ENCODE data around the gene GOLM1.
"Not testable (repeated sequence)": the region's sequence is repeated elsewhere in the genome, so short reads cannot be mapped to it uniquely, and the experiment has no call there.

The GOLM1 gene, protein sequence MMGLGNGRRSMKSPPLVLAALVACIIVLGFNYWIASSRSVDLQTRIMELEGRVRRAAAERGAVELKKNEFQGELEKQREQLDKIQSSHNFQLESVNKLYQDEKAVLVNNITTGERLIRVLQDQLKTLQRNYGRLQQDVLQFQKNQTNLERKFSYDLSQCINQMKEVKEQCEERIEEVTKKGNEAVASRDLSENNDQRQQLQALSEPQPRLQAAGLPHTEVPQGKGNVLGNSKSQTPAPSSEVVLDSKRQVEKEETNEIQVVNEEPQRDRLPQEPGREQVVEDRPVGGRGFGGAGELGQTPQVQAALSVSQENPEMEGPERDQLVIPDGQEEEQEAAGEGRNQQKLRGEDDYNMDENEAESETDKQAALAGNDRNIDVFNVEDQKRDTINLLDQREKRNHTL

DNA sequence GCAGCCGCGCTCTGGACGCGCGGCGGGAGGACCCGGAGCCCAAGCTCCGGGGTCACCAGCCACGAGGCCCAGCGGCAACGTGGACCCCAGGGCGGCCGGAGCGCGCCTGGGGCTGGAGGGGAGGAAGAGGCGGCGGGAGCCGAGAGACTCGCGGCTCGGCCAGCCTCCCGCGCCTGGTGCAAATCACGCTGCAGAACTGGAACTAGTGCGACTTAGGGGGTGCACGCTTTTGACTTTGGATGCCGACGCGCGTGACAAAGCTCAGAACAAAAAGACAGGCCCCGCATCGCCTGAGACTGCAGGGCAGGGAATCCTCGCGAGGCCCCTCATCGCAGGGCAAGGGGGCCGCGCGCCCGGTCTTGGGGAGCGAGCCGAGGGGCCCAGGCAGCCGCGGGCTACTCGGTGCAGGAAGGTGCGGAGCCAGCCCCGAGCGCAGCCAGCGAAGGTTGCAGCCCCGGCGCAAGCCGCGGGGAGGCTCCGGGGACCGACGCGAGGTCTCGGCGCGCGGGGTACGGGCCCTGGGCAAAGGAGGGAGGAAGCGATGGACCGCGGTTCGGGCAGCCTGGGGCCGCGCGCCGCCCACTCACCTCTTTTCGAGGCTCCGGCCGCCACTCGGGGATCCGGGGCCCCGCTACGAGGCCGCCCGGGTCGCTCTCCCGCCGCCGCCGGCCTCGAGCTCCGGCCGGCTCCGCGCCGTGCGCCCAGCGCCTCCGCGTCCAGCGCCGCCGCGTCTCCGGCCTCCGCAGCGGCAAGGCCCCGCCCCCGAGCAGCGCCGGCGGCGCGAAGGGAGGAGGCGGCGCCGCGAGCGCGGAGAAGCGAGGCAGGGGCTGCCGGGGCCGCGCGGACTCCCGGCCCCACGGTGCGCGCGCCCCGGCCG, at the start of gene GOLM1:
TSS of gene GOLM1 (minus strand) at position 735 of the 877 bp plus-strand sequence. CDS start 20,238 bp downstream, outside the sequence.
- peak; percentile 44 for DNase-seq

DNA sequence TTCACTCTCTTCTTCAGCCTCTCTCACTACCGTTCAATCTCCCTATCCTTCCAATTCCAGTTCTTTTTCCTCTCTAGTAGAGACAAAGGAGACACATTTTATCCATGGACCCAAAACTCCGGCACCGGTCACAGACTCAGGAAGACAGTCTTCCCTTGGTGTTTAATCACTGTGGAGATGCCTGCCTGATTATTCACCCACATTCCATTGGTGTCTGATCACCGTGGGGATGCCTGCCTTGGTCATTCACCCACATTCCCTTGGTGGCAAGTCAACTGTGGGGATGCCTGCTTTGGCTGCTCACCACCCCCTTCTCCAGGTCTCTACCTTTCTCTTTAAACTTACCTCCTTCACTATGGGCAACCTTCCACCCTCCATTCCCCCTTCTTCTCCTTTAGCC, 47.3 kb upstream of the GOLM1 start:
- DNase-seq = not testable (repeated sequence)

DNA sequence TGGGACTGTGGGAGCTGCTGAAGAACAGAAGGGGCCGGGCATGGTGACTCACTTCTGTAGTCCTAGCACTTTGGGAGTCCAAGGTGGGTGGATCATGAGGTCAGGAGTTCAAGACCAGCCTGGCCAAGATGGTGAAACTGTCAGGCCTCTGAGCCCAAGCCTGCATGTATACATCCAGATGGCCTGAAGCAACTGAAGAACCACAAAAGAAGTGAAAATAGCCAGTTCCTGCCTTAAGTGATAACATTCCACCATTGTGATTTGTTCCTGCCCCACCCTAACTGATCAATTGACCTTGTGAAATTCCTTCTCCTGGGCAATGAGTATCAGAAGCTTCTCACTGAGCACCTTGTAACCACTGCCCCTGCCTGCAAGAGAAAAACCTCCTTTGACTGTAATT, 46.6 kb upstream of the GOLM1 start:
- DNase-seq = not testable (repeated sequence)

DNA sequence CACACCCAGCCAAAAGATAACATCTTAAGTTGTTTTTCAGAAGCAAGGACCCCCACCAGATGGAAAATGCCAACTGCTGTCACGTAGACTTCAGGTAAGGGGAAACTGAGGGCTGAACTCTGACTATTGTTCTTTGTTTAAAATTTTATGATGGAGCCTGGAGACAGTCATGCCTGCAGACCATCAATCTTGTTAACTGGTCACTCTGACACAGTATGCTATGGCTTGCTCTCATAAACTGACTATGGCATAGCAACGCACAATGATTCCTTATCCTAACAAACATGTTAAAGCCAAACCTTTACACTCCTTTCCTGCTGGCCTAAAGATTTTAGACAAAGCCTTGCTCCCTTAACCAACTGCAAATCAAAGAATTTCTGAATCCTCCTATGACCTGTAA, 43.6 kb upstream of the GOLM1 start:
- DNase-seq = no peak

DNA sequence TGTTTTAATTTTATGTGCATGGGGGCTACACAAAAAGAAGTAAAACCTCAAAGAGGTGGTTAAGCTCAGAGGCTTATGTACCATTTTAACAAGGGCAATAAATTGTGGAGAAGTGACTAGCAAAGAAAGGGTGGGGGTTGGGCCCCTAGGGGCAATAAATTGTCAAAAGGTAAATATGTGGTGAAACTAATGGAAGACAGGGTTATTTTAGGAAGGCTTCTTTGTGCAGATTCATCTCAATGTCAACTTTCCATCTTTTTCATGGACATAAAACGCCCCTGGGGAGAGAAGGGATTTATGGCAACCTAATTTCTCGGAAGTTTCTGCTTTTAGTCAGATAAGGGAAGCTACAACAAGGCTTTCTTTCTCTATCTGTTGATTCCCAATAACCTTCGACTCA, 42.5 kb upstream of the GOLM1 start:
- no peak for DNase-seq

DNA sequence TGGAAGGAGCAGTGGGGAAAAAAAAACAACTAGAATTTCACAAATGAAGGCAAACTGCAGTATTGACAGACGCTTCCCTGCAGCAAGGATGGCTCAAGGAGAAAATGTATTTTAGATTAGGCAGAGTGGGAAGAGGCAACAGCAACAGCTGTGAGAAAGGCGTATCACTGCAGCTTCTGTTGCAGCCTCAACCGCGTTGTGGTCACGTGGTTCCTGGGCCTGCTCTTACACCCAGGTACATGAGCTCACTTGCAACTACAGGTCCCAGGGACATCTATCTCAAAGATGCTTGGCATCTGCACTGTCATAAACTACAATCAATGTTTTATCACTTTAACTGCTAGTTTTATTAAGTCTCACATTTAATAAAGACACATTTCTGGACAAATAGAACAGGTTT, 36.0 kb upstream of the GOLM1 start:
- no peak for DNase-seq

DNA sequence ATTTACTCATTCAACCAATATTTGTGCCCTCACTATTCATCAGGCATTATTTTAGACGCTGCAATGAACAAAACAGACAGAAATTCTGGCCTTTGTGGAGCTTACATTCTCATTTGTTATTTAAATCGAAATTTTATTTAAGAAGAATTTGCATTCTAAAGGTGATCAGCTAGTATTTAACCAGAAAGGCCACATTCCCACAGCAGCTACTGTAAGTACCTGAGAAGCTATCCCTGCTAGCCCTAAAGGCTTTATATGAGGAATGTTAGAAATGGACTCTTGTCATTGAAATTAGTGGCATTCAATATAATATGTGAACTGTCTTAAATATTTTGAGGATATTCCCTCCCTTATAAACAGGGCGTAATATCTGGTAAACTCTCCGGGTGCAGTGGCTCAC, 35.0 kb upstream of the GOLM1 start:
- DNase-seq = no peak

DNA sequence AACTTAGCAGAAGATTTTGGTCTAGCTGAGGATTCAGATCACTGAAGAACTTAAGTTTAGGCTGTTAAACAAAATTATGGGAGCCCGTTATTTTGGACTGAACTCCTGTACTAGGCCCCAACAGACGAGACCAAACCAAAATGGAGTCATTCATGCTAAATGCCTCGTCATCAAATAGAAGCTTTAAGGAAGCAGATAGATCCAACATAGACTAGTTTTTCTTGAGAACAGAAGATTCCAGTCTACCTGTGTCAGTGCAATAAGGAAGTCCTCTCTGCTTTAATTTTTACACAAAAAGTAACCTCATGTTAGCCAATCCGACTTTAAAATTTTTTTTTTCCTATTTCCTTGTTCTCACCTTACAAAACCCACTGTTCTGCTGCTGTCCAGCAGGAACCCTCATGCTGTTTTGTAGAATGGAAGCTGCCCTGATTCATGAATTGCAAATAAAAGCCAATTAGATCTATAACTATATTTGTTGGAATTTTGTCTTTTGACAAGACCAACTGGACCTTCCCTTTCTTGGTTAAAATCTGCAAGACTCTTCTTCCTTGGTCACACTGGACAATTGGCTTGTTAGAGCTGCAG, 29.0 kb upstream of the GOLM1 start:
- peak; percentile 31 for DNase-seq

DNA sequence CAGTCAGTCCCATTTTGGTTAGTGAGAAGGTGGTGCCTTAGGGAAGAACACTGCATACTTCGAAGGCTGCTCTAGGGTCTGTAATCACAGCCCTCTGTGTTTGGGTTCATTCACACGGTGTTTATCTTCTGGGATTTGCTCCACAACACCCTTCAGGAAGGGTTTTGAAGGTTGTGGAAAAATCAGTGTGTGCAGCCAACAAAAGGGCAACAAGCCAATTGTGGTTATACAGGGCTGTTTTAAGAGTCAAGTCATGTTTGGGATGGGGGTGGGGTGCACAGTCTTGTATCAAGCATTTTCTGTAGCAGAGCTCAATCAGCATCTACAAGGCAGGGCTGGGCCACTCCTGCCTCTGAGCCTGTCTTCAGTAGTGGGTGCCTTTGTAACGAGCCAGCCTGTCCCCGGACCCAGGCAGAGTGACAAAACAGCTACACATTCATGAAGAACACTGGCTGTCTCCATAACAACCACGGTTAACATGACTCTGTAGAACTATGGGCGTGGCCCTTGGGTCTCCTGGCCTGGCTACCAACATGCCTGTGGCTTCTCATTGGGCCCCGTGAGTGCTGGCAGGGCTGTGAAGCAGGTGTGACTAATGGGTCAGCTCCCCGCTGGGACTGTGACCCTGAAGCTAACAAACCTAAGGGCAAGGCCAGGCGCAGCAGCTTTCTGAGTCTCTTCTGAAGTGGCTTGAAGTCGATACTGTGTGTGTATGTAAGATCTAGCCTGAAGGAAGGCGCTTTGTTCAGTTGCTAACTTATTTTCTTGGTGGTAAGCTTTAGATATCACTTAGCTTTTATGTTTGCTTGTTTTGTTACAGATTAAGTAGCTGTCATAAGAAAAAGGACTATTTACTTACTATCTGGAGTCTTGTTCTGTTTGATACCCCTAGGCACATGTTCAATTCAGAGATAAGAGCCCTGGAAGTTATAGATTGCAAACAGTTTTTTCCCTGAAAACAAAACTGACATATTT, 27.9 kb upstream of the GOLM1 start:
- peak; percentile 98 for DNase-seq

DNA sequence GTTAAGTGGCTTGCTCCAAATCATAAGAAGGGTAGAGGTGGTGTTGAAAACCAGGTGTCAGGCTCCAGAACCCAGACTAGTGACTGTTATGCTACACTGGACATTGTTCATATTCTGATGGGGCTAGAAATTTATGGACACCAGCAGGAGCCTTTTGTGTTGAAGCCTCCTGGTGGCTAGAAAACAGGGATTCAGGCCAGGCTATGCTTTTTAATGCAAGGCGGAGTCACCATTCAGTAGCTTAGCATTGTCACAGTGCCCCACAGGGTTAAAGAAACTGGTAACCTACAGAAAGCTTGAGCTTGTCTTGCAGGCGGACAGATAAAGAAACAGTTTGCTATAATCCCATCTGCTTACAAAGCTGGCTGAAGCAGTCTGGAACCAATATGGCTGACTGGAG, 23.0 kb upstream of the GOLM1 start:
- DNase-seq = no peak

DNA sequence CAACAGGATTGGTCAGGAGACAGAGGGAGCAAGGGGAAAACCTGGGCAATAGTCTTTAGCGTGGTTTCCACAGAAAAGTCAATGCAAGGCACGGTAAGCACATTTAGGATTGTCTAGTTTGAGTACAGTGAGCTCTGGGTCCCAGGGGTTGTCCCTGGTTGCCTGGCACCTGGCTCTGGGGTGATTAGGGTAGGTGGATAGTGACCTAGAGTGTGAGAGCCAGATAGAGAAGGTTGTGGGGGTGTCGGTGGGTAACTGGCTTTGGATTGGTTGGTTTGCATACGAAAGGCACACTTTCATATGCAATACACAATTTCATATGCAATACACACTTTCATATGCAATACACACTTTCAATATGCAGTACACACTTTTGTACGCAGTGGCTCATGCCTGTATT, 20.1 kb upstream of the GOLM1 start:
- no peak for DNase-seq

DNA sequence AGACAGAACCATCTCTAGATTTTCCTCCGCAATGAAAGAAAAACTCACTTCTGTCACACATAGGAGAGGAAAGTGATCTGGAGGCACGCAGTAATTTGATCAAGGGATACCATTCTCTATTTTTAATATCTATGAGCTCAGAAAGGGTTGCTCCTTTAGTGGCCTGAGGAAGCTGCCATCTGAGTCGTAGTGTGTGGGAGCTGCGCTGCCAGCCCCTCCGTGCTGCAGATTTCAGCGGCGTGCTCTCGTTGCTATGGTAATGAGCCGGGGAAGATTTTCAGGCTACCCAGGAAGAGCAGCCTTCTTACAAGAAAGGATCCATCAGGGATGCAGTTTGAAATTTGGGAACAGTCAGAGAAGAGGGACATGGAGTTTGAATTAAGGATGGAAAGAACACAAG, 17.1 kb upstream of the GOLM1 start:
- no peak for DNase-seq

DNA sequence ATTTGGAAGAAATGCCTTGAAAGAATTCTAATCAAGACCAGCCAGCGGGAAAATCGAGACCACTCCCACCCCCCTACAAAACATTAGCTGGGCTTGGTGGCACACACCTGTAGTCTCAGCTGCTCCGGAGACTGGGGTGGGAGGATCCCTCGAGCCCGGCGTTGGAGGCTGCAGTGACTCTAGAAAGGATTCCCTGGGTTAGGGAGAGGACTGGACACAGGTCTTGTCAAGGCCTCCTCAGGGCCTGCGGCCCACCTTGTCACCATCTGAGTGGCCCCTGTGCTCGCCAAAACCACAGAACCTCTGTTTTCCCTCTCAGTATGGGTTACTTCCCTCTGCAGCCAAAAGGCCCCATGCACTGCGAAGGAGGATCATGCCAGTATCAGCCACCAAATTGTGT, 16.5 kb upstream of the GOLM1 start:
- DNase-seq = no peak

DNA sequence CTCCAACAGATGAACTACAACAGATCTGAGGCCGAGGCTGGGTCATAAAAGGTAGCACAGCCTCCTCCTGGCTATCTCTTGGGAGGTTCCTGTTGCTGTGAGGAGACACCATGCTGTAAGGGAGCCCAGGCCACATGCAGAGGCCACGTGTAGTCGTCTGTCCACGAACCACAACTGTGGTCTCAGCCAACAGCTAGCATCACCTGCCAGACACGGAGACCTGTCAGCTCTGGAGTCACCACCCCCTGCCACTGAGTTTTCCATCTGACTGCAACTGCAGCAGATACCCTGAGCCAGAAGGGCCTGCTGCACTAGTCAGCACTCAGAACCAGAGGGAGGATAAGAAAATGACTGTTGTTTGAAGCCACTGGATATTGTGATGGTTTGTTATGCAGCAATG, 12.7 kb upstream of the GOLM1 start:
- no peak for DNase-seq

DNA sequence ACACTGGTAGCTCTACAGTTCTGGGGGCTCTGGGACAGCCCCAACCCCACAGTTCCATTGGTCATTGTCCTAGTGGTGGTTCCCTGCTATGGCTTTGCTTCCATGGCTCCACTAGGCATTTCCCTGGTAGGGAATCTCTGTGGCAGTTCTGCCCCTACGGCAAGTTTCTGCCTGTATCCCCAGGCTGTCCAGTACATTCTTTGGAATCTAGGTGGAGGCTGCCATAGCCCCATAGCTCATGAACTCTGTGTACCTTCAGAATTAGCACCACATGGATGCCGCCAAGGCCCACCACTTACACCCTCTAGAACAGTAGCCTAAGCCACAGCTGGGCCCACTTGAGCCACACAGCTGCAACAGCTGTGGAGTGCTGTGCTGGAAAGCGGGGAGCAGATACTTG, 3.3 kb upstream of the GOLM1 start:
- DNase-seq = no peak

DNA sequence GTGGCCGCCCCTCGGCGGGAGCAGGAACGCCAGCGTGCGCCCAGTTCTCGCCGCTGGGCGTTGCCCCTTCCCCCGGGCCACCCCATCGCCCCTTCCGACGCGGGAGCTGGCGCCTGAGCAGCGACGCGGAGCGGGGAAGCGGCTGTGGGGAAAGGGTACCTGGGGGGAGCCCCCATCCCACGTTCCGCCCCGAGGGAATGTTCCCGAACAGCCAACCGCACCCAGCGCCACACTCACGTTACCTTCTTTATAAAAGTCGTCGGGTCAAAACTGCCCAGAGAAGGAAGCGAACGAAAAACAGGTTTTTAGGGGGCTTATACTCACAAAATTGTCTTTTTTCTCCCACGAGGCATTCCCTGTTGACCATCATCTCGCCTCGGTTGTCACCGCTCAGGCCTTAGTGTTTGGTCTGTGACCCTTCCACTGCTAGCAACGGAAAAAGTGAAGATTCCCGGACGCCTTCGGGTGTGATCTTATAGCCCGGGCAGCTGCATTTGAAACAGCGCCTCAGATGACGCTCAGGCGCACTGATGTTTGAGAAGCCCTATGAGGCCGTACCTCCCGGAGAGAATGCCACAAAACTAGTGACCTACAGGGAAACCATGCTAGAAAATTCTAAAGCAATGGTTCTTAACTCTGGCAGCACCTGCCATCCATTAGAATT, 475 bp upstream of the GOLM1 start:
- no peak for DNase-seq

DNA sequence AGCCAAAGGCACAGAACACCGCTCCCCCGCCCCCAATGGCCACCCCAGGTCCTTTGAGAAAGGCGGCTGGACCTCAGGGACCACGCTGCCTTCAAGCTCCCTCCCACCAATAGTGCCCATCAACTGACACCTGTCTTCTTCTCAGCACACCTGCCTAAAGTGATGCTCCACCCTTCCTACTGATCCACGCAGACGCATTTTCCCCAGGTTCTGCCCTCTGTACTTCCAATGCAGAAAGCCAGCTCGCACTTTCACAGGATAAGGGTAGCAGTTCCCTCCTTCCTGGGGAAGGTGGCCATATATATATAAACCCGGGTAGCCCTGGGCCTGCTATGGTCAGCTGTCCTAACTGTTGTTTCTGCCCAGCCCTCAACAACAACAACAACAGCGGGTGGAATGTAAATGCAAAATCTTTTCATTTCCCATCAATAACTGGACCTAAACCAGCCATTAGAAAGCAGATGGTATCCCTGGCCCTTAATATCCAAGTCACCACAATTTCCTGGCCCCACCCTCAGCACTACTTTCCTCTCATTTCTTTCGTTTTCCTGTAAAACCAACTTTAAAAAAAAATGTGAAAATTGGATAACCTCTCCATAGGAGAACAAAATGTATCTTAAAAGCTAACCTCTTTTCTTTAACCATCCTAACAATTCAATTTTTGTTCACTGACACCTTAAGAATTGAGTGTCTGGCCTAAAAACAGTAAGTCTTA, 1.7 kb downstream of the GOLM1 start:
- DNase-seq = peak; percentile 50

DNA sequence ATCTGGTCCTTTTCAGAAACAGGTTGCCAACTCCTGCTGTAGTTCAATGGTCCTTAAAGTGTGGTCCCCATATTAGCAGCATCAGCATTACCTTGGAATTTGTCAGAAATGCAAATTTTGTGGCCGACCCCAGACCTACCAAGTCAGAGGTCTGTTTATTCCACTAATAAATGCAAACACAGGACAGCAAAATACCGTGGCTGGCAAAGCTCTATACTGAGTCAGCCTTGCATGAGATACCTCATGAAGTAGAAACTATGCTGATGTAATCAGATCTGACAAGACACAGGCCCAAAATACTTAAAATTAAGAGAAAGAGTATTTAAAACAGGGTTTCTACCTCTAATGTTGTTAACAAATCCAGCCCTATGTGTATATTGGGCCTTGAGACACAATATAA, 3.0 kb downstream of the GOLM1 start:
- DNase-seq = no peak

DNA sequence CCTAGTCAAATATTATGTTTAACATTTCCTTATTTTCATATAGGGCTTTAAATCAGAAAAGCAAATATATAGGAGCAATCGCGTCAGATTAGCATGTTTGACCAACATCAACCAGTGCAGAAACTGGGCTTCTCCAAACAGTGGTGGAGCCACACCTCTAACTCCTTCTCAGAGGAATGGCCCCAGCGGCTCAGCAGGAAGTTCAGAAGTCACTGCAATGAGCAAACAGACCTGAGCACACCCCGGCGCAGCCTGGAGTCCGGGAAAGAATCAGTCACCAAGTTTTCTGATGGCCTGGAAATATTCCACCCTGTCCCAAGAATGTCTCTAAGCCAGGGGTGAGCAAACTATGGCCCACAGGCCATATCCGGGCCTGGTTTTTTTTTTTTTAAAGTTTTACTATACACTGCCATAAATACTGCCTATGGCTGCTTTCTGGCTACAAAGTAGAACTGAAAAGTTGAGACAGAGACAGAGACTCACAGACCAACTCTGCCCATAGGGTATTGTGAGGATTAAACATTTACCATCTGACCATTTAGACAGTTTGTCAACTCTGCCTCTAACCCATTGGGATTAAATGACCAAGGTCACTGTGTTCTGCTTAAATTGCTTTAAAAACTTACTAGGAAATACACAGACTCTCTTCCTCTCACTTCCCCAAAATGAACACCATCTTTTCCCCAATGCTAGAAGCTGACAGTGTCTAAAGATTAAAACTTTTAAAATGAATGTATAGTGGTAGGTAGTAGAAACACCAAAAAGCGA, 5.4 kb downstream of the GOLM1 start:
- peak; percentile 78 for DNase-seq

DNA sequence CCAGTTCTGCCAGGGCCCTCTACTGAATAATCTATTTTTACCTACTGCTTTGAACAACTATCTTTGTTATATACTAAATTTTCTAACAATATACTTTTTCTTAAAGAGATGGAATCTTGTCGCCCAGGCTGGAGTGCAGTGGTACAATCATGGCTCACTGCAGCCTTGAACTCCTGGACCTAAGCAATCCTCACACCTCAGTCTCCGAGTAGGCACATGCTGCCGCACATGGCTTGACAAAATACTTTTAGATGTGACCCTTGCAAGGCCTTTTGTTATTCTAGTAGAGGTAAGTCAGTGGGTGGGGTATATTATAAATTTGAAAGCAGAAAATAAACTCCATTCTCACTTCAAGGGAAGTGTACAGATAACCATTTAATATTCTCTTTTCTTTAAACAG, 7.9 kb downstream of the GOLM1 start:
- no peak for DNase-seq

Measured in NCI-H2029 (cell line).